ENCODE results near the gene CTSD. TPM values are rescaled to one million over a fixed set of nuclear protein-coding genes. Genes with fewer than 3 reads are reported as not detected.
"Not testable (repeated sequence)": the region's sequence is repeated elsewhere in the genome, so short reads cannot be mapped to it uniquely, and the experiment has no call there.

The CTSD gene
- 224 TPM for total RNA-seq (ENCODE audit: unreplicated experiment)
- long read RNA-seq, transcript CTSD-201 (9 exons, 2,123 nt) = major isoform, 241 of 257 reads
- long read RNA-seq, partial matches to known transcripts = 12 of 257 reads
- long read RNA-seq, other reads (novel, unspliced or antisense) = 2 of 257 reads

- peaks cover 3% of the 10 kb centered on the region for H3K4me1 Mint-ChIP-seq (ENCODE audit: unreplicated experiment)
- H3K36me3 Mint-ChIP-seq (ENCODE audit: low read depth, unreplicated experiment) = no peaks in the 10 kb centered on the region
- DNase-seq (ENCODE audit: low spot score) = peak; percentile 93
- H3K4me3 Mint-ChIP-seq (ENCODE audit: unreplicated experiment) = peak within 1 kb of the TSS; percentile 94
- no peak within 1 kb of the TSS for H3K27ac Mint-ChIP-seq (ENCODE audit: unreplicated experiment)
- peaks cover 6% of the 10 kb centered on the region for H3K27me3 Mint-ChIP-seq (ENCODE audit: unreplicated experiment)
- no peak for TF ChIP-seq CTCF (IDR thresholded peaks at IDR 0.05; ENCODE audit: unreplicated experiment)
- H3K9me3 Mint-ChIP-seq (ENCODE audit: unreplicated experiment) = no peaks in the 10 kb centered on the region
Observed at GRCh38 chr11:1763796-1764661, at the start of gene CTSD. TSS of gene CTSD (minus strand) at chr11:1763927. CDS start at chr11:1763859, 68 bp downstream.

GRCh38 chr11:1813356-1813755 lies 49.6 kb upstream of the CTSD start:
- H3K36me3 Mint-ChIP-seq (ENCODE audit: low read depth, unreplicated experiment); H3K4me3 Mint-ChIP-seq (ENCODE audit: unreplicated experiment); H3K27me3 Mint-ChIP-seq (ENCODE audit: unreplicated experiment); H3K4me1 Mint-ChIP-seq (ENCODE audit: unreplicated experiment); H3K9me3 Mint-ChIP-seq (ENCODE audit: unreplicated experiment); DNase-seq (ENCODE audit: low spot score); H3K27ac Mint-ChIP-seq (ENCODE audit: unreplicated experiment): not testable (repeated sequence)

- Mint-ChIP-seq H3K27me3 (ENCODE audit: unreplicated experiment) (peaks cover 3% of the 10 kb centered on the region), H3K27ac (ENCODE audit: unreplicated experiment) (no peak overlapping the region), H3K36me3 (ENCODE audit: low read depth, unreplicated experiment) (no peaks in the 10 kb centered on the region), H3K9me3 (ENCODE audit: unreplicated experiment) (no peaks in the 10 kb centered on the region), H3K4me3 (ENCODE audit: unreplicated experiment) (no peak overlapping the region), H3K4me1 (ENCODE audit: unreplicated experiment) (no peaks in the 10 kb centered on the region)
- no peak for DNase-seq (ENCODE audit: low spot score)
- no peak for TF ChIP-seq CTCF (IDR thresholded peaks at IDR 0.05; ENCODE audit: unreplicated experiment)
Observed at GRCh38 chr11:1812801-1813200, 49.1 kb upstream of the CTSD start.

GRCh38 chr11:1812274-1812673 lies 48.5 kb upstream of the CTSD start:
- Mint-ChIP-seq H3K4me1 (ENCODE audit: unreplicated experiment) (no peaks in the 10 kb centered on the region), H3K27me3 (ENCODE audit: unreplicated experiment) (peaks cover 3% of the 10 kb centered on the region), H3K36me3 (ENCODE audit: low read depth, unreplicated experiment) (no peaks in the 10 kb centered on the region), H3K9me3 (ENCODE audit: unreplicated experiment) (no peaks in the 10 kb centered on the region), H3K4me3 (ENCODE audit: unreplicated experiment) (no peak overlapping the region), H3K27ac (ENCODE audit: unreplicated experiment) (no peak overlapping the region)
- DNase-seq (ENCODE audit: low spot score) = no peak
- TF ChIP-seq CTCF (IDR thresholded peaks at IDR 0.05; ENCODE audit: unreplicated experiment) = no peak

- H3K27ac Mint-ChIP-seq (ENCODE audit: unreplicated experiment) = no peak overlapping the region
- no peak for DNase-seq (ENCODE audit: low spot score)
- H3K4me1 Mint-ChIP-seq (ENCODE audit: unreplicated experiment) = no peaks in the 10 kb centered on the region
- H3K36me3 Mint-ChIP-seq (ENCODE audit: low read depth, unreplicated experiment) = no peaks in the 10 kb centered on the region
- H3K9me3 Mint-ChIP-seq (ENCODE audit: unreplicated experiment) = no peaks in the 10 kb centered on the region
- peaks cover 3% of the 10 kb centered on the region for H3K27me3 Mint-ChIP-seq (ENCODE audit: unreplicated experiment)
- H3K4me3 Mint-ChIP-seq (ENCODE audit: unreplicated experiment) = no peak overlapping the region
- no peak for TF ChIP-seq CTCF (IDR thresholded peaks at IDR 0.05; ENCODE audit: unreplicated experiment)
Observed at GRCh38 chr11:1810761-1811160, 47.0 kb upstream of the CTSD start.
